WTC11 (cell line): Measurements from ENCODE around the gene SULT2B1. TPM values are rescaled to one million over a fixed set of nuclear protein-coding genes. Genes with fewer than 3 reads are reported as not detected.

Experiments
- ATF1 ChIP-seq: sonication (generic); formaldehyde crosslinking; IDR thresholded peaks from 2 replicates; pipeline ENCODE4 v1.8.1; 2023; ENCODE audit warnings: mild to moderate bottlenecking, moderate library complexity, missing genetic modification reagents
- CBFB ChIP-seq: sonication (generic); formaldehyde crosslinking; IDR thresholded peaks from 2 replicates; pipeline ENCODE4 v1.8.1; 2022; ENCODE audit warnings: mild to moderate bottlenecking, low read depth, missing genetic modification reagents
- CREB1 ChIP-seq: sonication (generic); formaldehyde crosslinking; IDR thresholded peaks from 2 replicates; pipeline ENCODE4 v1.8.0; 2023; ENCODE audit warnings: mild to moderate bottlenecking, missing genetic modification reagents
- CTCF ChIP-seq: fragments of 200-600 bp; IDR thresholded peaks from 2 replicates; pipeline ENCODE4 v1.8.0; 2022; ENCODE audit warnings: antibody characterized with exemption
- E2F1 ChIP-seq: sonication (generic); formaldehyde crosslinking; IDR thresholded peaks from 2 replicates; pipeline ENCODE4 v1.8.0; 2022; ENCODE audit warnings: mild to moderate bottlenecking, missing genetic modification reagents
- JUN ChIP-seq: sonication (generic); formaldehyde crosslinking; IDR thresholded peaks from 2 replicates; pipeline ENCODE4 v1.8.0; 2023; ENCODE audit warnings: mild to moderate bottlenecking, missing genetic modification reagents
- KAT7 ChIP-seq: sonication (generic); formaldehyde crosslinking; IDR thresholded peaks from 2 replicates; pipeline ENCODE4 v1.8.1; 2023; ENCODE audit warnings: missing genetic modification reagents, mild to moderate bottlenecking, borderline replicate concordance
- NFE2L1 ChIP-seq: sonication (generic); formaldehyde crosslinking; IDR thresholded peaks from 2 replicates; pipeline ENCODE4 v1.8.1; 2023; ENCODE audit warnings: missing genetic modification reagents
- NFYB ChIP-seq: sonication (generic); formaldehyde crosslinking; conservative IDR thresholded peaks from 2 replicates; pipeline ENCODE4 v1.8.0; 2022; ENCODE audit warnings: low read depth, missing genetic modification reagents
- NR1H2 ChIP-seq: sonication (generic); formaldehyde crosslinking; IDR thresholded peaks from 2 replicates; pipeline ENCODE4 v1.9.0; 2021; ENCODE audit warnings: mild to moderate bottlenecking, moderate library complexity, missing genetic modification reagents
- NR3C1 ChIP-seq: sonication (generic); formaldehyde crosslinking; conservative IDR thresholded peaks from 2 replicates; pipeline ENCODE4 v1.8.1; 2023; ENCODE audit warnings: low read depth, mild to moderate bottlenecking, missing genetic modification reagents
- OVOL2 ChIP-seq: fragments of 250-450 bp; sonication (Bioruptor Pico); IDR thresholded peaks from 2 replicates; pipeline ENCODE4 v1.9.0; 2021; ENCODE audit warnings: mild to moderate bottlenecking, borderline replicate concordance
- PRRX2 ChIP-seq: fragments of 250-450 bp; sonication (Bioruptor Pico); IDR thresholded peaks from 2 replicates; pipeline ENCODE4 v1.8.0; 2021; ENCODE audit warnings: mild to moderate bottlenecking
- RELA ChIP-seq: sonication (generic); formaldehyde crosslinking; IDR thresholded peaks from 2 replicates; pipeline ENCODE4 v1.8.1; 2022; ENCODE audit warnings: missing genetic modification reagents, mild to moderate bottlenecking, borderline replicate concordance
- SP1 ChIP-seq: sonication (generic); formaldehyde crosslinking; conservative IDR thresholded peaks from 2 replicates; pipeline ENCODE4 v1.8.1; 2022; ENCODE audit warnings: missing genetic modification reagents
- STAT6 ChIP-seq: sonication (generic); formaldehyde crosslinking; conservative IDR thresholded peaks from 2 replicates; pipeline ENCODE4 v1.8.1; 2023; ENCODE audit warnings: mild to moderate bottlenecking, low read depth, missing genetic modification reagents, moderate library complexity
- TP53 ChIP-seq: sonication (generic); formaldehyde crosslinking; IDR thresholded peaks from 2 replicates; pipeline ENCODE4 v1.8.1; 2023; ENCODE audit warnings: mild to moderate bottlenecking, missing genetic modification reagents
- ZMAT4 ChIP-seq: fragments of 250-450 bp; sonication (Bioruptor Pico); IDR thresholded peaks from 2 replicates; pipeline ENCODE4 v1.9.0; 2021; ENCODE audit warnings: mild to moderate bottlenecking
- ZNF121 ChIP-seq: sonication (generic); formaldehyde crosslinking; IDR thresholded peaks from 2 replicates; pipeline ENCODE4 v1.8.0; 2023; ENCODE audit warnings: missing genetic modification reagents
- ZNF138 ChIP-seq: sonication (generic); formaldehyde crosslinking; conservative IDR thresholded peaks from 2 replicates; pipeline ENCODE4 v1.8.1; 2022; ENCODE audit warnings: mild to moderate bottlenecking, moderate library complexity, missing genetic modification reagents
- ZNF219 ChIP-seq: sonication (generic); formaldehyde crosslinking; IDR thresholded peaks from 2 replicates; pipeline ENCODE4 v1.8.0; 2023; ENCODE audit warnings: missing genetic modification reagents, mild to moderate bottlenecking, borderline replicate concordance
- ZNF232 ChIP-seq: sonication (generic); formaldehyde crosslinking; IDR thresholded peaks from 2 replicates; pipeline ENCODE4 v1.8.0; 2022; ENCODE audit warnings: mild to moderate bottlenecking, missing genetic modification reagents
- ZNF263 ChIP-seq: sonication (generic); formaldehyde crosslinking; IDR thresholded peaks from 2 replicates; pipeline ENCODE4 v1.8.1; 2022; ENCODE audit warnings: low read depth, mild to moderate bottlenecking, moderate library complexity, missing genetic modification reagents
- ZNF317 ChIP-seq: sonication (generic); formaldehyde crosslinking; IDR thresholded peaks from 2 replicates; pipeline ENCODE4 v1.8.1; 2023; ENCODE audit warnings: low read depth, mild to moderate bottlenecking, moderate library complexity, missing genetic modification reagents, borderline replicate concordance
- ZNF396 ChIP-seq: fragments of 250-450 bp; sonication (Bioruptor Pico); IDR thresholded peaks from 2 replicates; pipeline ENCODE4 v1.8.0; 2021; ENCODE audit warnings: mild to moderate bottlenecking, moderate library complexity, borderline replicate concordance
- ZNF416 ChIP-seq: fragments of 250-450 bp; sonication (Bioruptor Pico); IDR thresholded peaks from 2 replicates; pipeline ENCODE4 v1.9.0; 2021; ENCODE audit warnings: mild to moderate bottlenecking, inconsistent platforms
- ZNF423 ChIP-seq: fragments of 250-450 bp; sonication (Bioruptor Pico); IDR thresholded peaks from 2 replicates; pipeline ENCODE4 v2.1.2; 2022; ENCODE audit warnings: mild to moderate bottlenecking, moderate library complexity
- ZNF532 ChIP-seq: fragments of 250-450 bp; sonication (Bioruptor Pico); IDR thresholded peaks from 2 replicates; pipeline ENCODE4 v1.9.0; 2021; ENCODE audit warnings: mild to moderate bottlenecking, borderline replicate concordance
- ZNF671 ChIP-seq: fragments of 250-450 bp; sonication (Bioruptor Pico); IDR thresholded peaks from 2 replicates; pipeline ENCODE4 v1.8.0; 2021; ENCODE audit warnings: mild to moderate bottlenecking
- ZSCAN18 ChIP-seq: fragments of 250-450 bp; sonication (Bioruptor Pico); IDR thresholded peaks from 2 replicates; pipeline ENCODE4 v2.1.2; 2022; ENCODE audit warnings: mild to moderate bottlenecking, moderate library complexity
- total RNA-seq: library from RNA; stranded (reverse); gene quantifications from 3 replicates; pipeline ENCODE4 v1.2.3, GENCODE V29; 2021

The SULT2B1 gene
- total RNA-seq, 1 experiment from 2014 or later: 0.96 TPM

GRCh38 chr19:48629599-48630295 lies 77.8 kb downstream of the SULT2B1 start (continued):
- no peak for TF ChIP-seq ZNF219
- 0 out of 2 replicates have a peak, but pooled peaks have one; percentile 24 for TF ChIP-seq STAT6
- no peak for TF ChIP-seq ZNF532
- TF ChIP-seq NFYB: peak; percentile 50; the same call in 1 of the 2 replicates
- TF ChIP-seq ZNF121 (CRISPR knock-in tag): no peak; the same call in none of the 2 replicates
- TF ChIP-seq PRRX2 (CRISPR knock-in tag): peak; percentile 86
- TF ChIP-seq ZSCAN18 (CRISPR knock-in tag): no peak
- TF ChIP-seq KAT7 (CRISPR knock-in tag): no peak
- TF ChIP-seq ZNF396 (CRISPR knock-in tag): no peak
- TF ChIP-seq CBFB (CRISPR knock-in tag): no peak
- no peak for TF ChIP-seq NR3C1 (CRISPR knock-in tag)
- peak; percentile 79 for TF ChIP-seq SP1 (CRISPR knock-in tag)
- no peak for TF ChIP-seq NR1H2 (CRISPR knock-in tag)
- no peak for TF ChIP-seq ZMAT4 (CRISPR knock-in tag)
- no peak for TF ChIP-seq OVOL2 (CRISPR knock-in tag)
- no peak for TF ChIP-seq ZNF423 (CRISPR knock-in tag)
- TF ChIP-seq ZNF263: no peak
- no peak for TF ChIP-seq TP53 (CRISPR knock-in tag)
- TF ChIP-seq CTCF: no peak
- no peak for TF ChIP-seq ZNF416 (CRISPR knock-in tag)
- no peak for TF ChIP-seq ATF1 (CRISPR knock-in tag)
- TF ChIP-seq RELA (CRISPR knock-in tag): no peak
- no peak for TF ChIP-seq JUN (CRISPR knock-in tag)
- TF ChIP-seq ZNF138 (CRISPR knock-in tag): no peak; the same call in 1 of the 2 replicates
- TF ChIP-seq NFE2L1 (CRISPR knock-in tag): peak; percentile 19; the same call in 1 of the 2 replicates
- TF ChIP-seq E2F1: no peak
- TF ChIP-seq CREB1 (CRISPR knock-in tag): peak; percentile 61; the same call in 1 of the 2 replicates
- no peak for TF ChIP-seq ZNF317 (CRISPR knock-in tag)
- 0 out of 2 replicates have a peak, but pooled peaks have one; percentile 65 for TF ChIP-seq ZNF232
- TF ChIP-seq ZNF671: no peak
